Measurements from ENCODE around the gene LRWD1.

Gene LRWD1

DNA sequence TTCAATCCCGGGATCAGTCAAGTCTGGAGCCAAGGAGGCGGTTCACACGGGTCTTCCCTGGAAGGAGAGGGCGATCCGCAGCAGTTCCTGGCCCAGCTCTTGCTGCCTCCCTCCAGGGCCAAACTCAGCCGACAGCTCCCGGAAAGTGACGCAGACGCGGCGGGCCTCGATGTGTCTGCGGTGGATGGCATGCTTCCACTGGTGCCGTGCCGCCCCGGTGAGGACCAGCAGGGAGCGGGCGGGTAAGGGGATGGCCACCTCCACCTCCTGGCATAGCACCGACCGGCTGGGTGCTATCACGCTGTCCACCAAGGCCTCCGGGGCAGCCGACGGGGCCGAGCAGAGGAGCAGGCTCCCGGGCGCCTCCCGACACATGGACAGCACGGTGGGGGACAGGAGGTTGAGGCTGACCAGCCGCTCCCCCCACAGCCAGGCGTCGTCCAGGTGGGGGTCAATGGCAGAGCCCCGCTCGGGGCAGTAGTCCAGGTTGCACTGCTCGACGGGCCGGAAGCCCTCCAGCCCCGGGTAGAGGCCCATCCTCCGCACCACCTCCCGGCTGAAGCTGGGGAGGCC lies 7.3 kb upstream of the LRWD1 start:
- H3K4me3 ChIP-seq (ENCODE audit: low read depth, low read length): no peak overlapping the region
- TF ChIP-seq, protein P1, sequence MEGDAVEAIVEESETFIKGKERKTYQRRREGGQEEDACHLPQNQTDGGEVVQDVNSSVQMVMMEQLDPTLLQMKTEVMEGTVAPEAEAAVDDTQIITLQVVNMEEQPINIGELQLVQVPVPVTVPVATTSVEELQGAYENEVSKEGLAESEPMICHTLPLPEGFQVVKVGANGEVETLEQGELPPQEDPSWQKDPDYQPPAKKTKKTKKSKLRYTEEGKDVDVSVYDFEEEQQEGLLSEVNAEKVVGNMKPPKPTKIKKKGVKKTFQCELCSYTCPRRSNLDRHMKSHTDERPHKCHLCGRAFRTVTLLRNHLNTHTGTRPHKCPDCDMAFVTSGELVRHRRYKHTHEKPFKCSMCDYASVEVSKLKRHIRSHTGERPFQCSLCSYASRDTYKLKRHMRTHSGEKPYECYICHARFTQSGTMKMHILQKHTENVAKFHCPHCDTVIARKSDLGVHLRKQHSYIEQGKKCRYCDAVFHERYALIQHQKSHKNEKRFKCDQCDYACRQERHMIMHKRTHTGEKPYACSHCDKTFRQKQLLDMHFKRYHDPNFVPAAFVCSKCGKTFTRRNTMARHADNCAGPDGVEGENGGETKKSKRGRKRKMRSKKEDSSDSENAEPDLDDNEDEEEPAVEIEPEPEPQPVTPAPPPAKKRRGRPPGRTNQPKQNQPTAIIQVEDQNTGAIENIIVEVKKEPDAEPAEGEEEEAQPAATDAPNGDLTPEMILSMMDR (IDR thresholded peaks at IDR 0.05; ENCODE audit: control insufficient read depth, extremely low read depth, insufficient read depth): no peak
- DNase-seq (ENCODE audit: low read depth): no peak

DNA sequence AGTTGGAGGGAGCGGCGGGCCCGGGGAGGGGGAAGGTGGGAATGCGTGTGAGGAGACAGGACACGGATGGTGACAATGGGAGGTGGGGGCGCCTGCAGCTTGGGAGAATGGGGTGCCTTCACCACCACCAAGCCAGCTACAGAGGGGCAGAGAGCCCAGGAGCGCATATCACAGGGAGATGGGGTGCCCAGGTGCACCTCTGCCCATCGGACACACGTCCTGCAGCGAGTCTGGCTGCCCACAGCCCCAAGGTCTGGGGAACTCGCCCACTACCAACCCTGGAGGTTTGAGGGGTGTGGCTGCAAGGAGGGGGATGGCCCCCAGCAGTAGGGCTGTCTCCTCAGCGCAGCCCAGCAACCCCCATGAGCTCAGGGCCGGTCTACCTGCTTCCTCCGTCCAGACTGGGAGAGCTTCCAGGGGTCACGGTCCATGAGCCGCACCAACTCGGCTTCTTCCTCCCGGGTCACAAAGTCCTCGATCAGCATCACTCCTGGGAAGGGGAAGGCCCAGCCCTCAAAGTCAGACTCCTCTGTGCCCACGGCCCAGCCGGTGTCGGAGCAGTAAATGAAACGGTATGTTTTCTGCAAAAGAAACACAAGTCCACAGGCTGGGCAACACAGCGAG lies 5.5 kb upstream of the LRWD1 start:
- H3K4me3 ChIP-seq (ENCODE audit: low read depth, low read length): no peak overlapping the region
- TF ChIP-seq, protein P1 (IDR thresholded peaks at IDR 0.05; ENCODE audit: control insufficient read depth, extremely low read depth, insufficient read depth): no peak
- no peak for DNase-seq (ENCODE audit: low read depth)

DNA sequence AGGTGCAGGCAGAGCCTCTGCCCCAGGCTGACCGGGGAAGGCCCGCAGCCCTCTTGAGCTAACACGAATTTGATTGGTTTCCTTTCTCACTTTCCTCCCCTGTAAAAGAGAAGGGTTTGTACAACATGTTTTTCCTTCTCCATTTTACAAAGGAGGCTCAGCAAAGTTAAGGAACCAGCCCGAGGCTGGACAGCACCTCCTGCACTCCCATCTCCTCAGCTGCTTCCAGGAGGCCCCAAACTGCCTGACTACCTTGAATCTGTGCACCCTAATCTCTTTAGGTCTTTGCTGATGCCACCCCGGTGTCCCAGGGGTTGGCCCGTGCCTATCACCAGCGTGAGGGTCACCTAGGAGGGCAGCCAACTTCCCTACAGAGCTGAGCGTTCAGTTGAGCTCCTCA lies 4.3 kb upstream of the LRWD1 start:
- TF ChIP-seq, protein P1 (IDR thresholded peaks at IDR 0.05; ENCODE audit: control insufficient read depth, extremely low read depth, insufficient read depth): no peak
- no peak overlapping the region for H3K4me3 ChIP-seq (ENCODE audit: low read depth, low read length)
- no peak for DNase-seq (ENCODE audit: low read depth)

DNA sequence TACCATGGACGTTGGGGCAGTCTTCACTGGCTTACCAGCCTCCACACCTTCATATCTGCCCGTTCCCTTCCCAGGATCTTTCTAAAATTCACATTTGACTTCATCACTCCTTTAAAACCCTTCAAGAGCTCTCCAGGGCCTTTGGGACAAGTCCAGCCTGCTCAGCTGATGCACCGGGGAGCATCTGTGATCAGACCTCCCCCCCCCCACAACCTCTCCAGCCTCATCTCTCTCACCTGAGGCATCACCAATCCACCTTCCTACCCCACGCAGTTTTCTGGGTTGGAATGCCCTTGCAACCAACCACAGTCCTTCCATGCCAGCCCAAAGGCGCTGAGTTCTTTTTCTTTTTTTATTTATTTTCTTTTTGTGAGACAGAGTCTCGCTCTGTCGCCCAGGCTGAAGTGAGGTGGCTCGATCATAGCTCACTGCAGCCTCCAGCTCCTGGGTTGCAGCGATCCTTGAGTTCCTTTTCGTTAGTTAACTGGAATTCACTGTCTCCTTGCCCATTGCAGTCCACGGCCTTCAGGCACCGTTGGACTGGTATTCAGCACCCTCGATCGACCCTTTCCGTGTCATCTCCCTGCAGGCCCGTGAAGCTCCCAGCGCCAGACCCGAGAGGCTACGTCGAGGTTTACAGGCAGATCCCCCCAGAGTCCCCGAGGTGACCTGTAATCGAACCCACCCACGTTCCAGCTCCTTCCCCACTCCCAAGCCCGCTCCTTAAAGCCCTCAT lies 775 bp upstream of the LRWD1 start:
- TF ChIP-seq, protein P1 (IDR thresholded peaks at IDR 0.05; ENCODE audit: control insufficient read depth, extremely low read depth, insufficient read depth): no peak
- H3K4me3 ChIP-seq (ENCODE audit: low read depth, low read length): peak overlapping the region; percentile 97
- DNase-seq (ENCODE audit: low read depth): no peak

DNA sequence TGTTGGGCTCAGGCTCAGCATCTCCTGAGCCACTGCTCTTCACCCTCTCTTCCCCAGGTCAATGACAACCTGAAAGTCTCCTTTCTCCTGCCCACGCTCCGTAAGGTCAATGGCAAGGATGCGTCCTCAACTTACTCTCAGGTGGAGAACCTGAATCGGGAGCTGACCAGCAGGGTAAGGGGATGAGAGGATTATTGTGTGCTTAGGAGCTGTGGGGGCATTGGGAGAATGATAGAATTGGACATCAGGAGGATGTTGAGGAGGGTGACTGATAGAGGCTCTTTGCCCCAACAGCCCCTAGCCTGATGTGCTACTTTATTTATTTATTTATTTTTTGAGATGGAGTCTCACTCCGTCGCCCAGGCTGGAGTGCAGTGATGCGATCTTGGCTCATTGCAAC lies 1.3 kb downstream of the LRWD1 start:
- TF ChIP-seq, protein P1 (IDR thresholded peaks at IDR 0.05; ENCODE audit: control insufficient read depth, extremely low read depth, insufficient read depth): no peak
- no peak overlapping the region; the same call in 1 of the 2 replicates for H3K4me3 ChIP-seq (ENCODE audit: low read depth, low read length)
- no peak for DNase-seq (ENCODE audit: low read depth)

DNA sequence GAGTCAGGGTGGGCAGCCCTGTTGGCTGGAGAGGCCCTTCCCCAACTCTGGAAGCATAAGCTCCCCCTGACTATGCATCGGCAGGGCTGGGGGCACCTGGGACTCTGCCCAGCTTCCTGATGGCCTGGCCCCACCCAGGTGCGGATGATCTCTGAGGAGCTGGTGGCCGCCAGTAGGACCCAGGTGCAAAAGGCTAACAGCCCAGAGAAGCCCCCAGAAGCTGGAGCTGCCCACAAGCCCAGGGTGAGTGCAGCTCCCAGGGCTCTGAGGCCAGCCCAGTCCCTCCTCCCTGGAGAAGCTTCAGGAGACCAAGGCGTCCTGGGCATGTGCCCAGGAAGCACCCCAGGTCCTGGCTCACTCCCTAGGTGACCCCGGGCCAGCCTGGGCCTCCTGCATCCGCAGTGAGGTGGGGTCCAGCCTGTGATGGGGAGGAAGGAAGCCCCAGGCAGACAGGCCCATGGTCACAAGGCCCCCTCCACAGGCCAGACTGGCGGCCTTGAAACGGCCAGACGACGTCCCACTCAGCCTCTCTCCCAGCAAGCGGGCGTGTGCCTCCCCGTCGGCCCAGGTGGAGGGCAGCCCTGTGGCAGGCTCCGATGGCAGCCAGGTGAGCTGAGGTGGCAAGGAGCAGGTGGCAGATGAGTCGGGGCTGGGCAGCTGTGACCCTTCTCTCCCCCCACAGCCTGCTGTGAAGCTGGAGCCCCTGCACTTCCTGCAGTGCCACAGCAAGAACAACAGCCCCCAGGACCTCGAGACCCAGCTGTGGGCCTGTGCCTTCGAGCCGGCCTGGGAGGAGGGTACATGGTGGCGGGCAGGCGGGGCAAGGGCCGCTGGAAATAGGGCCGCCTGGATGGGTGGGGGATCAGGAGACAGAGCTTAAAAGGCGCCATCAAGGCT lies 3.0 kb downstream of the LRWD1 start:
- no peak for DNase-seq (ENCODE audit: low read depth)

More for the DNA sequence above, 3.0 kb downstream of the LRWD1 start:
- H3K4me3 ChIP-seq (ENCODE audit: low read depth, low read length): no peak overlapping the region
- TF ChIP-seq, protein P1 (IDR thresholded peaks at IDR 0.05; ENCODE audit: control insufficient read depth, extremely low read depth, insufficient read depth): no peak

Data from LNCaP clone FGC (cell line).